Upper lobe of left lung (tissue), 6 donors: Measurements from ENCODE around the gene KRTAP17-1. TPM values are rescaled to one million over a fixed set of nuclear protein-coding genes. Genes with fewer than 3 reads are reported as not detected.
"Not testable (repeated sequence)": the region's sequence is repeated elsewhere in the genome, so short reads cannot be mapped to it uniquely, and the experiment has no call there.

ENCODE experiments used
- ATAC-seq, 2 donors: fragments of 200-7000 bp; cut with Tn5 transposase; one replicate each; pipeline ENCODE4 v1.9.1; 2022; ENCODE audit warnings: mild to moderate bottlenecking in 2 of 2, moderate library complexity in 2 of 2; ENCODE audit not compliant: low FRiP score in 2 of 2
- DNase-seq, 2 donors: peaks; one replicate each; pipeline ENCODE4 v3.0.0-alpha.2; 2019 to 2020
- H3K27ac ChIP-seq, 4 donors: fragments of 200-600 bp; sonication (generic); one replicate each; pipeline ENCODE4 v1.5.1; 2016 to 2019
- H3K27me3 ChIP-seq, 4 donors: fragments of 200-600 bp; sonication (generic); one replicate each; pipeline ENCODE4 v1.5.1; 2017 to 2019
- H3K36me3 ChIP-seq, 4 donors: fragments of 200-600 bp; sonication (generic); one replicate each; pipeline ENCODE4 v1.5.1; 2016 to 2019
- H3K4me1 ChIP-seq, 4 donors: fragments of 200-600 bp; sonication (generic); one replicate each; pipeline ENCODE4 v1.5.1; 2018 to 2019
- H3K4me3 ChIP-seq, 4 donors: fragments of 200-600 bp; sonication (generic); one replicate each; pipeline ENCODE4 v1.5.1; 2017 to 2019; ENCODE audit warnings: mild to moderate bottlenecking in 2 of 4, moderate library complexity in 1 of 4
- H3K9me3 ChIP-seq, 4 donors: fragments of 200-600 bp; sonication (generic); one replicate each; pipeline ENCODE4 v1.5.1; 2018 to 2019
- CTCF ChIP-seq, 6 experiments: fragments of 450-650 bp in 4 of 6; fragments of 200-600 bp in 2 of 6; sonication (generic) in 2 of 6; IDR thresholded peaks; one replicate each; pipeline ENCODE4 v1.5.1; 2016 to 2019; ENCODE audit warnings: antibody characterized with exemption in 6 of 6
- EP300 ChIP-seq, 4 donors: sonication (generic); formaldehyde crosslinking; IDR thresholded peaks; one replicate each; pipeline ENCODE4 v1.5.1; 2017; ENCODE audit warnings: antibody characterized with exemption in 4 of 4, control low read depth in 2 of 4
- POLR2A ChIP-seq, 4 donors: fragments of 450-650 bp; IDR thresholded peaks; one replicate each; pipeline ENCODE4 v1.5.1; 2016 to 2017; ENCODE audit warnings: antibody characterized with exemption in 4 of 4, mild to moderate bottlenecking in 2 of 4
- POLR2AphosphoS5 ChIP-seq, 2 donors: sonication (generic); formaldehyde crosslinking; IDR thresholded peaks; one replicate each; pipeline ENCODE4 v1.5.1; 2017; ENCODE audit warnings: antibody characterized with exemption in 2 of 2
- WGBS, 2 donors: methylation state at CpG; one replicate each; pipeline ENCODE4 v1.1.5; 2017 to 2018; 5-methylcytosine and 5-hydroxymethylcytosine counted together
- total RNA-seq, 6 donors: library from RNA; depleted of rRNA in 4 of 6; stranded (reverse); fragments of >200 nt in 4 of 6; gene quantifications; one replicate each; pipeline versions ENCODE4 v1.1.0 to v1.2.1, GENCODE V29; 2016 to 2021
- donor health status: DM: no; HTN: no; CAD: no; lungs with moderate emphysema.
- donor health status: DM: no; HTN: yes; CAD: no; lungs with severe emphysema.

KRTAP17-1 gene
- total RNA-seq, 6 donors from 2014 or later: not detected

DNA sequence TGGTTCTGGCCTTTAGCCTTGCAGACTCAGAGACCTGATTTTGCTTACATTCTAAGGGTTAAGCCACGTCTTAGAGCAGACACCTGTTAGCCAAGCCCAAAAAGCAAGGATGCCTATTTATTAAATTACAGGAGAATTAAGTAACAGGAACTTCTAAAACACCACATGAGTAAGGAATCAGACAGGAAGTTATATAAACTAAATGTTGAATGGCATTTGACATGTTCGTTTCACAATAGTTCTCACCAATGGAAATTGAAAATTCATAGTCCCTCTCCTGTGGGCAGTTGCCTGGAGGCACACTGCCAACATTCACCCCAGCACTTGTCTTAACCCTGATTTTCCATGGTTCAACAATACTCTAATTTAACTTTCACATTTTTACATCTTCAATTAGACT is 31.0 kb downstream of the KRTAP17-1 start:
- ATAC-seq (no peak), DNase-seq (no peak)
- H3K4me1 ChIP-seq: no peaks in the 10 kb centered on the region
- H3K9me3 ChIP-seq: no peaks in the 10 kb centered on the region
- 10 to 17% methylated on average over 2 of the region's 2 CpGs for WGBS, 2 donors
- H3K36me3 ChIP-seq: no peaks in the 10 kb centered on the region
- no peaks in the 10 kb centered on the region for H3K27me3 ChIP-seq
- no peak overlapping the region for H3K27ac ChIP-seq
- TF ChIP-seq CTCF (IDR thresholded peaks at IDR 0.05): no peak
- TF ChIP-seq EP300 (IDR thresholded peaks at IDR 0.05): no peak
- no peak for TF ChIP-seq POLR2A (IDR thresholded peaks at IDR 0.05)
- no peak for TF ChIP-seq POLR2AphosphoS5 (IDR thresholded peaks at IDR 0.05)
- H3K4me3 ChIP-seq: no peak overlapping the region

GRCh38 chr17:41284043-41284442 is 31.5 kb downstream of the KRTAP17-1 start:
- Histone ChIP-seq H3K27ac (no peak overlapping the region), H3K4me1 (no peaks in the 10 kb centered on the region), H3K9me3 (no peaks in the 10 kb centered on the region), H3K4me3 (no peak overlapping the region), H3K27me3 (no peaks in the 10 kb centered on the region), H3K36me3 (no peaks in the 10 kb centered on the region)
- DNase-seq (no peak), ATAC-seq (no peak)
- WGBS, 2 donors: 48 to 53% methylated on average over 3 of the region's 3 CpGs
- no peak for TF ChIP-seq POLR2AphosphoS5 (IDR thresholded peaks at IDR 0.05)

DNA sequence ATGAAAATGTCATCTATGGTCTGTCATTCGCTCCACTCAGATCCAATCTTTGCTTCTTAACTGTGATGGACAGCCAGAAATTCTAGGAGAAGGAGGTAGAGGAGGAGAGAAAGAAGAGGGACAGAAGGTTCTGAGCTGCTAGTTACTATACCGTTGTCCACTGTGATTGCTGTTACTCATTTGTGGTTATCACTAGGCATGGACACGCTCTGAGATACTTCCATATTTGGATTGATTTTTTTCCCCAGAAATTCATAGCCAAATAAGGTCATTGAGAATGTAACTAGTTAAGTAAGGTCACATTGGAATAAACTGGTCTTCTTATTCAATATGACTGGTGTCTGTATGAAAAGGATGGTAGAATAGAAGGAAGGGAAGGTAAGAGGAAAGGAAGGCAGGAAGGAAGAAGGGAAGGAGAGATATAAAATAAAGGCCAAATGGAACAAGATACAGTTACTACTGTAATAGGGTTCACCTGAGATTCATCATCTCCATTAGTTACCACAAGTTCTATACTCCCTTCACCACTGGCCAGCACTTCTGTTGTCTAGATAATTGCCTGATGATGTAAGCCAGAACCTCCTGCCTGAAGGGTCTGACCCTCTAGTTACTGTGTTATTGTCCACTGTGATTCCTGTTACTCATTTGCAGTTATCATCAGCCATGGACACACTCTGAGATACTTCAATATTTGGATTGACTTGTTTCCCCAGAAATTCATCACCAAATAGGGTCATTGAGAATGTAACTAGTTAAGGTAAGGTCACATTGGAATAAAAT is 37.1 kb downstream of the KRTAP17-1 start:
- no peaks in the 10 kb centered on the region for H3K36me3 ChIP-seq
- DNase-seq: no peak
- no peak overlapping the region for H3K4me3 ChIP-seq
- TF ChIP-seq EP300 (IDR thresholded peaks at IDR 0.05) (no peak), POLR2A (IDR thresholded peaks at IDR 0.05) (no peak), POLR2AphosphoS5 (IDR thresholded peaks at IDR 0.05) (no peak), CTCF (IDR thresholded peaks at IDR 0.05) (no peak)
- H3K27me3 ChIP-seq: no peaks in the 10 kb centered on the region
- no peak overlapping the region for H3K27ac ChIP-seq
- H3K4me1 ChIP-seq: no peaks in the 10 kb centered on the region
- no peaks in the 10 kb centered on the region for H3K9me3 ChIP-seq
- WGBS, 2 donors: 87 to 88% methylated on average over 3 of the region's 3 CpGs
- no peak for ATAC-seq

DNA sequence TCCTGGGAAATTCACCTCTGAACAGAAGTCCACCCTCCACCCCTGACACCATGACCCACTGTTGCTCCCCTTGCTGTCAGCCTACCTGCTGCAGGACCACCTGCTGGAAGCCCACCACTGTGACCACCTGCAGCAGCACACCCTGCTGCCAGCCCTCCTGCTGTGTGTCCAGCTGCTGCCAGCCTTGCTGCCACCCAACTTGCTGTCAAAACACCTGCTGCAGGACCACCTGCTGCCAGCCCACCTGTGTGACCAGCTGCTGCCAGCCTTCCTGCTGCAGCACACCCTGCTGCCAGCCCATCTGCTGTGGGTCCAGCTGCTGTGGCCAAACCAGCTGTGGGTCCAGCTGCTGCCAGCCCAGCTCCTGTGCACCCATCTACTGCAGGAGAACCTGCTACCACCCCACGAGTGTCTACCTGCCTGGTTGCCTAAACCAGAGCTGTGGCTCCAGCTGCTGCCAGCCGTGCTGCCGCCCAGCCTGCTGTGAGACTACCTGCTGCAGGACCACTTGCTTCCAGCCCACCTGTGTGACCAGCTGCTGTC is 39.8 kb downstream of the KRTAP17-1 start, which contains the start of gene KRTAP9-7:
KRTAP9-7 (plus strand) TSS at position 51 of the 543 bp plus-strand sequence; CDS start at position 51, 0 bp downstream.
- H3K9me3 ChIP-seq, ATAC-seq: not testable (repeated sequence)

GRCh38 chr17:41271858-41272257 is 43.7 kb downstream of the KRTAP17-1 start:
- H3K4me1 ChIP-seq: no peaks in the 10 kb centered on the region
- no peaks in the 10 kb centered on the region for H3K9me3 ChIP-seq
- no peak overlapping the region for H3K4me3 ChIP-seq
- H3K36me3 ChIP-seq: no peaks in the 10 kb centered on the region
- H3K27ac ChIP-seq: no peak overlapping the region
- DNase-seq: no peak
- 42% methylated on average over 1 of the region's 1 CpG; no CpG with 5 or more reads in 1 of the 2 donors for WGBS, 2 donors
- no peak for TF ChIP-seq POLR2A (IDR thresholded peaks at IDR 0.05)
- TF ChIP-seq POLR2AphosphoS5 (IDR thresholded peaks at IDR 0.05): no peak
- TF ChIP-seq CTCF (IDR thresholded peaks at IDR 0.05): no peak
- TF ChIP-seq EP300 (IDR thresholded peaks at IDR 0.05): no peak
- H3K27me3 ChIP-seq: no peaks in the 10 kb centered on the region
- no peak for ATAC-seq

More for the DNA sequence above, 39.8 kb downstream of the KRTAP17-1 start, which contains the start of gene KRTAP9-7:
- H3K4me1 ChIP-seq, H3K36me3 ChIP-seq, H3K4me3 ChIP-seq, H3K27me3 ChIP-seq, H3K27ac ChIP-seq: not testable (repeated sequence)
- 80% methylated on average over 3 of the region's 3 CpGs; no CpG with 5 or more reads in 1 of the 2 donors for WGBS, 2 donors
- peak in 1 of 2 donors; percentile 54 for DNase-seq

DNA sequence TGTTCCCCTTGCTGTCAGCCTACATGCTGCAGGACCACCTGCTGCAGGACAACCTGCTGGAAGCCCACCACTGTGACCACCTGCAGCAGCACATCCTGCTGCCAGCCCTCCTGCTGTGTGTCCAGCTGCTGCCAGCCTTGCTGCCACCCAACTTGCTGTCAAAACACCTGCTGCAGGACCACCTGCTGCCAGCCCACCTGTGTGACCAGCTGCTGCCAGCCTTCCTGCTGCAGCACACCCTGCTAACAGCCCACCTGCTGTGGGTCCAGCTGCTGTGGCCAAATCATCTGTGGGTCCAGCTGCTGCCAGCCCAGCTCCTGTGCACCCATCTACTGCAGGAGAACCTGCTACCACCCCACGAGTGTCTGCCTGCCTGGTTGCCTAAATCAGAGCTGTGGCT is 44.2 kb downstream of the KRTAP17-1 start:
- H3K27me3 ChIP-seq, DNase-seq, H3K36me3 ChIP-seq, H3K4me3 ChIP-seq, H3K27ac ChIP-seq, H3K9me3 ChIP-seq, ATAC-seq, H3K4me1 ChIP-seq: not testable (repeated sequence)
- WGBS, 2 donors: no CpG with 5 or more reads among the region's 1 CpG
